Testis (tissue), 3 donors: ENCODE results near the gene CAPN9. TPM values are rescaled to one million over a fixed set of nuclear protein-coding genes. Genes with fewer than 3 reads are reported as not detected.

Experiments used
- DNase-seq: peaks from one replicate; pipeline ENCODE4 v3.0.0-alpha.2; 2019
- H3K27ac ChIP-seq, 2 donors: fragments of 200-600 bp; sonication (generic); one replicate each; pipeline ENCODE4 v1.5.1; 2019
- H3K27me3 ChIP-seq: fragments of 200-600 bp; sonication (generic); one replicate; pipeline ENCODE4 v1.5.1; 2019
- H3K36me3 ChIP-seq: fragments of 200-600 bp; sonication (generic); one replicate; pipeline ENCODE4 v1.5.1; 2017; ENCODE audit warnings: low read depth; ENCODE audit errors: missing control alignments
- H3K4me1 ChIP-seq: fragments of 200-600 bp; sonication (generic); one replicate; pipeline ENCODE4 v1.5.1; 2019
- H3K4me3 ChIP-seq, 2 donors: fragments of 200-600 bp; sonication (generic); one replicate each; pipeline ENCODE4 v1.5.1; 2017 to 2019
- H3K9me3 ChIP-seq: fragments of 200-600 bp; sonication (generic); one replicate; pipeline ENCODE4 v1.5.1; 2017
- CTCF ChIP-seq, 3 experiments: fragments of 450-650 bp in 2 of 3; fragments of 200-600 bp in 1 of 3; sonication (generic) in 1 of 3; IDR thresholded peaks; one replicate each; pipeline ENCODE4 v1.5.1; 2016 to 2019; ENCODE audit warnings: antibody characterized with exemption in 3 of 3, mild to moderate bottlenecking in 2 of 3, moderate library complexity in 1 of 3
- POLR2A ChIP-seq: fragments of 450-650 bp; IDR thresholded peaks from one replicate; pipeline ENCODE4 v1.6.1; 2017; ENCODE audit warnings: antibody characterized with exemption, mild to moderate bottlenecking, moderate library complexity
- WGBS, 2 donors: methylation state at CpG; one replicate each; pipeline ENCODE4 v1.1.5; 2018; 5-methylcytosine and 5-hydroxymethylcytosine counted together
- intact Hi-C: fragments of 100-400 bp; cut with DNase I; formaldehyde crosslinking; loops from one replicate; pipeline ENCODE4 v1.15.1; 2023; ENCODE audit warnings: low total_unique reads
- polyA plus RNA-seq: library from polyadenylated mRNA; stranded (reverse); fragments of 350-450 nt; fragmentation: Illumina TruSeq; extraction: RNeasy Lipid Tissue Mini Kit (QIAGEN cat#74804); gene quantifications from one replicate; pipeline ENCODE4 v1.2.3, GENCODE V29; 2014; ENCODE audit warnings: low read depth, low replicate concordance; ENCODE audit not compliant: insufficient read depth
- total RNA-seq, 2 donors: library from RNA; depleted of rRNA; stranded (reverse); fragments of >200 nt; gene quantifications; one replicate each; pipeline ENCODE4 v1.2.3, GENCODE V29; 2016

The CAPN9 gene
- total and polyA plus RNA-seq, 3 donors from 2014 or later: 0.16 to 0.34 (median 0.25) TPM

GRCh38 chr1:230788561-230789275 lies 41.5 kb downstream of the CAPN9 start:
- WGBS, 2 donors: 88 to 92% methylated on average over 10 of the region's 10 CpGs
- no peaks in the 10 kb centered on the region for H3K27me3 ChIP-seq
- H3K9me3 ChIP-seq: no peaks in the 10 kb centered on the region
- intact Hi-C loops: no loop called here
- H3K4me1 ChIP-seq: no peaks in the 10 kb centered on the region
- no peak overlapping the region for H3K27ac ChIP-seq
- H3K36me3 ChIP-seq: no peaks in the 10 kb centered on the region
- DNase-seq: no peak
- H3K4me3 ChIP-seq: no peak overlapping the region
- no peak for TF ChIP-seq CTCF (IDR thresholded peaks at IDR 0.05)
- no peak for TF ChIP-seq POLR2A

GRCh38 chr1:230790026-230790425 lies 42.8 kb downstream of the CAPN9 start:
- H3K4me1 ChIP-seq: no peaks in the 10 kb centered on the region
- H3K36me3 ChIP-seq: no peaks in the 10 kb centered on the region
- WGBS, 2 donors: 80 to 84% methylated on average over 5 of the region's 5 CpGs
- intact Hi-C loops: no loop called here
- H3K27ac ChIP-seq: no peak overlapping the region
- no peaks in the 10 kb centered on the region for H3K9me3 ChIP-seq
- no peaks in the 10 kb centered on the region for H3K27me3 ChIP-seq
- no peak for DNase-seq
- TF ChIP-seq CTCF (IDR thresholded peaks at IDR 0.05) (no peak), POLR2A (no peak)
- no peak overlapping the region for H3K4me3 ChIP-seq

- no peak for DNase-seq
- H3K4me3 ChIP-seq: no peak overlapping the region
- no peaks in the 10 kb centered on the region for H3K27me3 ChIP-seq
- no peaks in the 10 kb centered on the region for H3K9me3 ChIP-seq
- H3K4me1 ChIP-seq: no peaks in the 10 kb centered on the region
- no peak overlapping the region for H3K27ac ChIP-seq
- TF ChIP-seq CTCF (IDR thresholded peaks at IDR 0.05) (no peak), POLR2A (no peak)
- WGBS, 2 donors: 81 to 89% methylated on average over 5 of the region's 5 CpGs
- intact Hi-C loops: no loop called here
- H3K36me3 ChIP-seq: no peaks in the 10 kb centered on the region
Measured at GRCh38 chr1:230791986-230792564, 44.9 kb downstream of the CAPN9 start.

- H3K27ac ChIP-seq: no peak overlapping the region
- no peaks in the 10 kb centered on the region for H3K4me1 ChIP-seq
- H3K4me3 ChIP-seq: no peak overlapping the region
- H3K27me3 ChIP-seq: no peaks in the 10 kb centered on the region
- 91 to 95% methylated on average over 11 to 13 of the region's 13 CpGs for WGBS, 2 donors
- intact Hi-C loops: no loop called here
- DNase-seq: no peak
- no peak for TF ChIP-seq CTCF (IDR thresholded peaks at IDR 0.05)
- H3K36me3 ChIP-seq: no peaks in the 10 kb centered on the region
- H3K9me3 ChIP-seq: no peaks in the 10 kb centered on the region
Measured at GRCh38 chr1:230792691-230793462, 45.7 kb downstream of the CAPN9 start.
